Measurements from ENCODE around the gene PRIM2.
"Not testable (repeated sequence)": the region's sequence is repeated elsewhere in the genome, so short reads cannot be mapped to it uniquely, and the experiment has no call there.

PRIM2 gene

GRCh38 chr6:57432157-57432556, 114.7 kb downstream of the PRIM2 start:
- H3K4me3 ChIP-seq (ENCODE audit: low read depth, low read length) = no peak overlapping the region
- DNase-seq (ENCODE audit: low read depth) = peak; percentile 17
- no peak for TF ChIP-seq CTCF (IDR thresholded peaks at IDR 0.05; ENCODE audit: low read depth, low read length)
- no peak for TF ChIP-seq POLR2A (IDR thresholded peaks at IDR 0.05; ENCODE audit: extremely low read depth, insufficient read length)
- TF ChIP-seq MYC (IDR thresholded peaks at IDR 0.05; ENCODE audit: low read depth, low read length) = no peak
- TF ChIP-seq MAX (IDR thresholded peaks at IDR 0.05; ENCODE audit: low read depth, low read length) = no peak

GRCh38 chr6:57432919-57433684, 115.7 kb downstream of the PRIM2 start:
- DNase-seq (ENCODE audit: low read depth) = peak; percentile 66
- no peak overlapping the region for H3K4me3 ChIP-seq (ENCODE audit: low read depth, low read length)
- TF ChIP-seq MAX (IDR thresholded peaks at IDR 0.05; ENCODE audit: low read depth, low read length) = no peak
- TF ChIP-seq CTCF (IDR thresholded peaks at IDR 0.05; ENCODE audit: low read depth, low read length) = no peak
- TF ChIP-seq MYC (IDR thresholded peaks at IDR 0.05; ENCODE audit: low read depth, low read length) = no peak
- TF ChIP-seq POLR2A (IDR thresholded peaks at IDR 0.05; ENCODE audit: extremely low read depth, insufficient read length) = no peak

GRCh38 chr6:57433790-57434189, 116.4 kb downstream of the PRIM2 start:
- not testable (repeated sequence) for H3K4me3 ChIP-seq (ENCODE audit: low read depth, low read length); DNase-seq (ENCODE audit: low read depth)

- no peak overlapping the region for H3K4me3 ChIP-seq (ENCODE audit: low read depth, low read length)
- no peak for TF ChIP-seq MYC (IDR thresholded peaks at IDR 0.05; ENCODE audit: low read depth, low read length)
- no peak for TF ChIP-seq MAX (IDR thresholded peaks at IDR 0.05; ENCODE audit: low read depth, low read length)
- no peak for TF ChIP-seq POLR2A (IDR thresholded peaks at IDR 0.05; ENCODE audit: extremely low read depth, insufficient read length)
- TF ChIP-seq CTCF (IDR thresholded peaks at IDR 0.05; ENCODE audit: low read depth, low read length) = no peak
- DNase-seq (ENCODE audit: low read depth) = no peak
Observed at GRCh38 chr6:57434944-57435343, 117.5 kb downstream of the PRIM2 start.

GRCh38 chr6:57435475-57436160, 118.2 kb downstream of the PRIM2 start:
- no peak overlapping the region for H3K4me3 ChIP-seq (ENCODE audit: low read depth, low read length)
- DNase-seq (ENCODE audit: low read depth) = no peak
- TF ChIP-seq POLR2A (IDR thresholded peaks at IDR 0.05; ENCODE audit: extremely low read depth, insufficient read length) (no peak), CTCF (IDR thresholded peaks at IDR 0.05; ENCODE audit: low read depth, low read length) (no peak), MAX (IDR thresholded peaks at IDR 0.05; ENCODE audit: low read depth, low read length) (no peak), MYC (IDR thresholded peaks at IDR 0.05; ENCODE audit: low read depth, low read length) (no peak)

GRCh38 chr6:57440735-57441134, 123.3 kb downstream of the PRIM2 start:
- not testable (repeated sequence) for DNase-seq (ENCODE audit: low read depth); H3K4me3 ChIP-seq (ENCODE audit: low read depth, low read length)

- DNase-seq (ENCODE audit: low read depth); H3K4me3 ChIP-seq (ENCODE audit: low read depth, low read length): not testable (repeated sequence)
Observed at GRCh38 chr6:57442133-57442532, 124.7 kb downstream of the PRIM2 start.

- not testable (repeated sequence) for DNase-seq (ENCODE audit: low read depth); H3K4me3 ChIP-seq (ENCODE audit: low read depth, low read length)
Observed at GRCh38 chr6:57443181-57443580, 125.8 kb downstream of the PRIM2 start.

GRCh38 chr6:57444787-57445186, 127.4 kb downstream of the PRIM2 start:
- H3K4me3 ChIP-seq (ENCODE audit: low read depth, low read length); DNase-seq (ENCODE audit: low read depth): not testable (repeated sequence)

- DNase-seq (ENCODE audit: low read depth); H3K4me3 ChIP-seq (ENCODE audit: low read depth, low read length): not testable (repeated sequence)
Observed at GRCh38 chr6:57445379-57445778, 127.9 kb downstream of the PRIM2 start.

- H3K4me3 ChIP-seq (ENCODE audit: low read depth, low read length); DNase-seq (ENCODE audit: low read depth): not testable (repeated sequence)
Observed at GRCh38 chr6:57445790-57446468, 128.5 kb downstream of the PRIM2 start.

Measured in NB4 (cell line).